AG04450 (cell line): ENCODE data around the gene MTTP. TPM values are rescaled to one million over a fixed set of nuclear protein-coding genes. Genes with fewer than 3 reads are reported as not detected.
A peak's percentile ranks its signal among the peaks of the same experiment; 100 is the strongest.

Experiments
- CTCF ChIA-PET: fragments of 300-600, 350-600 bp; formaldehyde crosslinking; extraction: SDS; loops from one replicate; lab custom pipeline; 2022; ENCODE audit warnings: antibody characterized with exemption, inconsistent platforms; lab: Charles Lee
- POLR2A ChIA-PET: fragments of 350-600 bp; formaldehyde crosslinking; extraction: SDS; loops from one replicate; lab custom pipeline; 2021; ENCODE audit warnings: antibody characterized with exemption, inconsistent platforms; lab: Yijun Ruan, JAX
- DNase-seq: peaks from one replicate; pipeline ENCODE4 v3.0.0-alpha.2; 2011; ENCODE audit warnings: low read depth, low spot score
- H3K27ac ChIP-seq: one replicate; pipeline ENCODE4 v1.5.1; 2012; ENCODE audit warnings: low read depth, low read length, control low read depth
- H3K27me3 ChIP-seq: one replicate; pipeline ENCODE4 v1.6.0; 2012; ENCODE audit warnings: low read length; ENCODE audit not compliant: control insufficient read depth, insufficient read depth
- H3K4me3 ChIP-seq: 2 replicates; pipeline ENCODE4 v1.5.1; 2011; ENCODE audit warnings: mild to moderate bottlenecking, low read depth, low read length, control low read depth
- H3K9me3 ChIP-seq: 2 replicates; pipeline ENCODE4 v1.5.1; 2012; ENCODE audit warnings: low read length; ENCODE audit not compliant: control insufficient read depth, insufficient read depth
- polyA plus RNA-seq: library from polyadenylated mRNA; depleted of rRNA; stranded (reverse); fragments of >200 nt; gene quantifications from 2 replicates; pipeline ENCODE4 v1.2.3, GENCODE V29; 2011
- TF ChIP-seq, protein P1 (sequence below): IDR thresholded peaks from 2 replicates; pipeline ENCODE4 v1.5.1; 2011; ENCODE audit warnings: low read depth, low read length, control low read depth, inconsistent platforms

MTTP gene
- polyA plus RNA-seq, 1 experiment, result 0.02 TPM

DNA sequence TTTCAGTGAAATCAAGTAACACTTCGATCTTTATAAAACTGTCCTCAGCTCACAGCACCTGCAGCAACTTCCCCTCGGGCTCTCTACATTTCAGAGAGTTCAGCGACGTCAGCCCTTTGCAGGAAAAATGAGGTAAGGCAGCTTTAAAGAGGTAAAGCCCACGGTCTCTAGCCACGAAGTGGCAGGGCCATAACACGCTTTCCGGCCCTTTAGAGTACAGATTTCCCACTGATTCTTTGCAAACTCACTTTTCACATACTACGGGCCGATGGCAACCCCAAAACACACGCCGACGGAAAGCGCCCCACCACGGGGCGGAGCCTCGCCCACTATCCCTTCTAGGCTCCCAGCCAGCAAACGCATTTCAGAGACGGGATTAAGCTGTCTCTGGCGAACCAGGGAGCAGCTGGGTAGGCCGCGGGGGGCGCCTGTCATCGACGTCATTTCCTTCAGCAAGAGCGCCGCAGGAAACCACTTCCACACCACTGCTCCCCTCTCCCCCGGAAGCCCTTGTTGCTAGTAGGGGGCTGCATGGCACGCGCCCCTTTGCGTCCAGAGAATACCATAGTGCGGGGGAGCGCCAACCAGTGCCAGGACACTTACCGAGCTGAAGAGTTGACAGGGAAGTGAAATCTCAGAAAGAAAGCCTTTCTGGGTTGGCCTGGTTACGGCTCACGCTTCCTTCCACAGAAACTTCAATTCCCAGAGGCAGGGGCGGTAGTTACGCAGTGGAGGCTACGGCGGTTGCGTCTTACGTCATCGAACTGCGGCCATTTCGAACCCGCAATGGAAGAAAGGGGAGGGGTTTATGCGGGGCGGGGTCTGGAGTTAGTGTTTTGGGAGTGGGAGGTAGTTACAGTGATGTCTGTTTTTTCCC lies 11.1 kb upstream of the MTTP start, which contains the start of gene TRMT10A:
TSS of gene TRMT10A (minus strand) at position 730 of the 877 bp plus-strand sequence. CDS start 4,701 bp downstream, outside the sequence.
- Histone ChIP-seq H3K9me3 (no peaks in the 10 kb centered on the region), H3K27ac (peak within 1 kb of the TSS; percentile 97), H3K27me3 (no peaks in the 10 kb centered on the region), H3K4me3 (peak within 1 kb of the TSS; percentile 87)
- TF ChIP-seq, protein P1, sequence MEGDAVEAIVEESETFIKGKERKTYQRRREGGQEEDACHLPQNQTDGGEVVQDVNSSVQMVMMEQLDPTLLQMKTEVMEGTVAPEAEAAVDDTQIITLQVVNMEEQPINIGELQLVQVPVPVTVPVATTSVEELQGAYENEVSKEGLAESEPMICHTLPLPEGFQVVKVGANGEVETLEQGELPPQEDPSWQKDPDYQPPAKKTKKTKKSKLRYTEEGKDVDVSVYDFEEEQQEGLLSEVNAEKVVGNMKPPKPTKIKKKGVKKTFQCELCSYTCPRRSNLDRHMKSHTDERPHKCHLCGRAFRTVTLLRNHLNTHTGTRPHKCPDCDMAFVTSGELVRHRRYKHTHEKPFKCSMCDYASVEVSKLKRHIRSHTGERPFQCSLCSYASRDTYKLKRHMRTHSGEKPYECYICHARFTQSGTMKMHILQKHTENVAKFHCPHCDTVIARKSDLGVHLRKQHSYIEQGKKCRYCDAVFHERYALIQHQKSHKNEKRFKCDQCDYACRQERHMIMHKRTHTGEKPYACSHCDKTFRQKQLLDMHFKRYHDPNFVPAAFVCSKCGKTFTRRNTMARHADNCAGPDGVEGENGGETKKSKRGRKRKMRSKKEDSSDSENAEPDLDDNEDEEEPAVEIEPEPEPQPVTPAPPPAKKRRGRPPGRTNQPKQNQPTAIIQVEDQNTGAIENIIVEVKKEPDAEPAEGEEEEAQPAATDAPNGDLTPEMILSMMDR, result no peak
- CTCF ChIA-PET, result interaction anchor here (0.6 to 1.8 kb wide), 4 partner anchors 10 to 384 kb away, joined by 3 to 14 read pairs (median 4); partner anchors contain the start of gene DNAJB14
- POLR2A ChIA-PET, result interaction anchor here (0.6 to 1.1 kb wide), 7 partner anchors 13 to 386 kb away, joined by 3 to 5 read pairs (median 3); partner anchors contain the start of genes DNAJB14 and H2AZ1
- DNase-seq, result peak; percentile 92

DNA sequence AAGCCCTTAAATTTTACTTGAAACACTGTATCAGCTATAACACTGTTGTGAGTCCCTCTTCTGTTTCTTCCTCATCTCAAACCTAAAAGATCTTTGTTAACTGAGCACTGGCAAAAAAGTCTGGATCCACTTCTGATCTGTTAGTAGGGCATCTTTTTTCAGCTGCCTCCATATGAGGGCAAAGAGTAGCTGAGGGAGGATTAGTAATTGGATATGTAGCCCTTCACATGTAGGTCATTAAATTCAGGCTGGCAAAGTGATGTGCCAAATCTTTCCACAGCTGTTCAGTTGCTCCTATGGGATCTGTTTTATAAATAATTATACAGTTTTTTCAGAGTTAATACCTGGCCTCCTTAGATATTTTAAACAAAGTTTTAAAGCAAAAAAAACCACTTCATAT lies 9.7 kb upstream of the MTTP start:
- Histone ChIP-seq H3K27me3 (no peaks in the 10 kb centered on the region), H3K27ac (no peak overlapping the region), H3K9me3 (no peaks in the 10 kb centered on the region), H3K4me3 (no peak overlapping the region)
- CTCF ChIA-PET, result interaction anchor here (0.7 kb wide), 1 partner anchor 401 kb away, joined by 3 read pairs; no protein-coding TSS in a partner anchor
- TF ChIP-seq, protein P1, result no peak
- POLR2A ChIA-PET, result no interaction called here
- no peak for DNase-seq

DNA sequence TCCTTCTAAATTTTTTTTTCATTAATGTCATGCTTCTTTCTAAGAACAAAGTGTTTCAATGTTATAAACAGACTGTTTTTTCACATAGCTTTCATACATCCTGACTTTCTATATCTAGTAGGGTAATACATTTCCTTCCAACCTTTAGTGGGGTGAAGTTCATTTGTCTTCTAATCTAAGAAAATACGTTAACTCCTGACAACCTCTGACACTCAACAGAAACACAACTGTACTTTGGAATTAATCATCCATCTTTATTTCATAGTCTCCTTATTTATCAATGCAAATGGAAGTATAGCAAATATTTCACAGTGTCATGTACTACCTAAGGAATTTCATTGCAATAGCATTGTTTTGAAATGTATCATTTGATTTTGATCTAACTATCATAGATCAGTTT lies 2.7 kb upstream of the MTTP start:
- TF ChIP-seq, protein P1, result no peak
- POLR2A ChIA-PET, result no interaction called here
- Histone ChIP-seq H3K4me3 (no peak overlapping the region), H3K9me3 (no peaks in the 10 kb centered on the region), H3K27ac (no peak overlapping the region), H3K27me3 (no peaks in the 10 kb centered on the region)
- CTCF ChIA-PET, result no interaction called here
- DNase-seq, result no peak

DNA sequence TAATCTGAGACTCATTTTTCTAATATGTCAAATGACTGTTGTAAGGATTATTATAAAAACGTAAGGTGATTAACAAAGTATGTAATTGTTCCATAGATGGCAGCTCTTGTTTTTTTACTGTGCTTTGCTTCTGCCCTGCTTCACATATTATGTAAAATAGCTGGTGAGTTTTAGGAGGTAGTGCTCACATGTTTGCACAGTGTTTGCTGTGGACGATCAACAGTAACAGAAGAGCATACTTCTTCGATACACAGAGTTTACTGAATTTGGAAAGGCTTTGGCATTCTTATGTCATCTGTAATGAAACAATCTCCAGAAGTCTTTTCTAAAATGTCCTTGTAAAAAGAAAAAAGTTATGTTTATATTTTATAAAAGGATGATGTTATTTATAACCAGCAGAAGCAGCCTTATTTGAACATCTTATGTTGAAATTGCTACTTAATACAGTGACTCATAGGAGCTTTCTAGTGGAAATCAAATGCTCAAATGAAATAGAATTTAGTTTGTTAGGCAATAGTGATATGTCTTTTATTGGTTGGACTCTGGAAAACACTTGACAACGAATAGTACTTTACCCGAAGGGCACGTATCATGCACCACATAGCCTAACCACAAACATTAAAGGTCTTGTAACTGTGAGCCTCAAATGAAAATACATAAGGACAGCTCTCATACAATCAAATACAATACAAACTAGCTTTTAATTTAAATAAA lies 1.9 kb upstream of the MTTP start:
- Histone ChIP-seq H3K27ac (no peak overlapping the region), H3K9me3 (no peaks in the 10 kb centered on the region), H3K4me3 (no peak overlapping the region), H3K27me3 (no peaks in the 10 kb centered on the region)
- no peak for DNase-seq
- POLR2A ChIA-PET, result no interaction called here
- TF ChIP-seq, protein P1, result no peak
- CTCF ChIA-PET, result interaction anchor here (0.9 kb wide), 1 partner anchor 235 kb away, joined by 3 read pairs; no protein-coding TSS in a partner anchor
